ENCODE measurements around the gene FAM110C. TPM values are rescaled to one million over a fixed set of nuclear protein-coding genes. Genes with fewer than 3 reads are reported as not detected.
"Not testable (repeated sequence)": the region's sequence is repeated elsewhere in the genome, so short reads cannot be mapped to it uniquely, and the experiment has no call there.

Gene FAM110C
- total RNA-seq, 3 donors from 2014 or later: 0.20 to 0.40 (median 0.24) TPM

GRCh38 chr2:29253-29652 is 17.1 kb downstream of the FAM110C start:
- Mint-ChIP-seq H3K36me3 (ENCODE audit: insufficient read depth) (no peaks in the 10 kb centered on the region), H3K27me3 (ENCODE audit: low read depth) (no peaks in the 10 kb centered on the region), H3K4me1 (ENCODE audit: low read depth) (peaks cover 43% of the 10 kb centered on the region), H3K4me3 (no peak overlapping the region), H3K9me3 (no peaks in the 10 kb centered on the region)
- ATAC-seq (no peak), DNase-seq (no peak)

DNA sequence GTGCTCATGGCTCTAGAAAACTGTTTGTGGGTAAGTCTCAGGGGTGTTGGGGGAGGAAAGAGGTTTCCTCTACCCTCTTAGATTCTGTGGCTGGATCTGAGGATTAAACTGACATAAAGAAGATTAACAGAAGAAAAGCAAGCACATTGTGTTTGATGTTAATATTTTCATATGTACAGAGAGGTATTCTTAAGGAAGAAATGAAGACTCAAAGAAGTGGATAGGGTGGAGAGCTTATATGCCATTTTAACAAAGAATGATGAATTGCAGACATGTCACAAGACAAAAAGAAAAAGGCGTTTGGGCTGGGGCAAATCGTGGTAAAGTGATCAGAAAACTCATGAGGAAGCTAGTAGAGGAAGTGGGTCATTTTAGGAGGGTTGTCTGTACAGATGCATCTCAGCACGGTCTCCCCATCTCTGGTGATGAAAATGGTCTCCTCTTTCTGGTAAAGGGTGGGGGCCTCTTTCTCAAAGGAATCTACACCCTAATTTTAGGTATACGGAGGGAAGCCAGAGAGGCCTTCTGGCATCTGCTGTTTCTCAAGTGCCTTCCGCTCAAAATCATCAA is 17.8 kb downstream of the FAM110C start:
- no peaks in the 10 kb centered on the region for H3K36me3 Mint-ChIP-seq (ENCODE audit: insufficient read depth)
- DNase-seq (no peak), ATAC-seq (no peak)
- no peaks in the 10 kb centered on the region for H3K27me3 Mint-ChIP-seq (ENCODE audit: low read depth)
- H3K4me1 Mint-ChIP-seq (ENCODE audit: low read depth): peaks cover 41% of the 10 kb centered on the region
- no peaks in the 10 kb centered on the region for H3K9me3 Mint-ChIP-seq
- no peak overlapping the region for H3K4me3 Mint-ChIP-seq

- Mint-ChIP-seq H3K4me3 (no peak overlapping the region), H3K9me3 (no peaks in the 10 kb centered on the region), H3K36me3 (ENCODE audit: insufficient read depth) (no peaks in the 10 kb centered on the region), H3K27me3 (ENCODE audit: low read depth) (no peaks in the 10 kb centered on the region), H3K4me1 (ENCODE audit: low read depth) (peaks cover 30% of the 10 kb centered on the region)
- DNase-seq: no peak
- ATAC-seq: no peak
Observed at GRCh38 chr2:26891-27290, 19.4 kb downstream of the FAM110C start.

GRCh38 chr2:25543-25942 is 20.8 kb downstream of the FAM110C start:
- Mint-ChIP-seq H3K27me3 (ENCODE audit: low read depth) (no peaks in the 10 kb centered on the region), H3K4me1 (ENCODE audit: low read depth) (peaks cover 27% of the 10 kb centered on the region), H3K4me3 (no peak overlapping the region), H3K36me3 (ENCODE audit: insufficient read depth) (no peaks in the 10 kb centered on the region), H3K9me3 (no peaks in the 10 kb centered on the region)
- no peak for DNase-seq
- no peak for ATAC-seq

- H3K4me1 Mint-ChIP-seq (ENCODE audit: low read depth): peaks cover 27% of the 10 kb centered on the region
- not testable (repeated sequence) for H3K36me3 Mint-ChIP-seq (ENCODE audit: insufficient read depth); H3K27me3 Mint-ChIP-seq (ENCODE audit: low read depth); ATAC-seq; DNase-seq; H3K4me3 Mint-ChIP-seq; H3K9me3 Mint-ChIP-seq
Observed at GRCh38 chr2:24591-24990, 21.7 kb downstream of the FAM110C start.

DNA sequence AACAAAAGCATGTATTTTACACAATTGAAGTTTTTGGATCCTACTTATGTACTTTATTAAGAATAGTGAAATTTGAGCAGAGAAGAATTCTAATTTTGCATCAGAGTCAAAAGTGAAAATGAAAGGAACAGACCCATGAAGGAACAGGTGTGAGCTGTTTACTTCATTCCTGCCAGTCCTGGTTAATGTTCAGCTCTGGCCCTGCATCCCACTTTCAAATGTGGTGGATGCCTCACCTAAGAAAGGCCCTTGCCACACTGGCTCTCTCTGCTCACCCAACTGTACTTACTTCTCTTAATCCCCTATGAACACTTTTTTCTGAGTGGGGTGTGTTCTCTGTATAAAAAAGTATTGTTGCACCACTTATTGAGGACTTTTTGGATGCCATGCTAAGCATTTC is 22.2 kb downstream of the FAM110C start:
- Mint-ChIP-seq H3K36me3 (ENCODE audit: insufficient read depth) (no peaks in the 10 kb centered on the region), H3K9me3 (no peaks in the 10 kb centered on the region), H3K4me3 (no peak overlapping the region), H3K4me1 (ENCODE audit: low read depth) (peaks cover 27% of the 10 kb centered on the region), H3K27me3 (ENCODE audit: low read depth) (no peaks in the 10 kb centered on the region)
- DNase-seq (no peak), ATAC-seq (peak; percentile 43 to 55)

DNA sequence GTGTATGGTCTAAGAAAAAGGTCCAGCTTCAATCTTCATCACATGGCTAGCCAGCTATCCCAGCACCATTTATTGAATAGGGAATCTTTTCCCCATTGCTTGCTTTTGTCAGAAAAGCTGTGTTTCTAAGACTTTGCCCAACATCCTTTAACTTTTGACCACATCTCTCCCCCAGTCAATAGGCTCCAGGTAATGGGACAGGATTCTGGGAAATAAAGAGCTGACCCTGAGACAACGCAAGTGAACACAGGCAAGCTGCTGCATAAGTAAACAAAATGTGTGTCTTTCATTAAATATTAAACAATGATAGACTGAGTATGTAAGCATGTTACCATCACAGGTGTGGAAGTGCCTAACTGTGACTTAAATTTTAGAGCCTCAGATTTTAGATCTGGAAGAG is 23.0 kb downstream of the FAM110C start:
- Mint-ChIP-seq H3K4me1 (ENCODE audit: low read depth) (peaks cover 22% of the 10 kb centered on the region), H3K36me3 (ENCODE audit: insufficient read depth) (no peaks in the 10 kb centered on the region), H3K27me3 (ENCODE audit: low read depth) (no peaks in the 10 kb centered on the region), H3K9me3 (no peaks in the 10 kb centered on the region), H3K4me3 (no peak overlapping the region)
- ATAC-seq (no peak), DNase-seq (no peak)

DNA sequence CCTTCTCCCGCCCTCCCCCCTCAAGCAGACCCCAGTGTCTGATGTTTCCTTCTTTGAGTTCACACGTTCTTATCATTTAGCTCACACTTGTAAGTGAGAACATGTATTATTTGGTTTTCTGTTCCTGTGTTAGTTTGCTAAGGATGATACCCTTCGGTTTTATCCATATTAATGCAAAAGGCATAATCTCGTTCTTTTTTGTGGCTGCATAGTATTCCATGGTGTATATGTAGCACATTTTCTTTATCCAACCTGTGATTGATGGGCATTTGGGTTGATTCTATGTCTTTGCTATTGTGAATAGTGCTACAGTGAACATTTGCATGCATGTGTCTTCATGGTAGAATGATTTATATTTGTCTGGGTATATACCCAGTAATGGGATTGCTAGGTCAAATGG is 24.1 kb downstream of the FAM110C start:
- H3K4me3 Mint-ChIP-seq; H3K27me3 Mint-ChIP-seq (ENCODE audit: low read depth); H3K9me3 Mint-ChIP-seq; DNase-seq; ATAC-seq; H3K36me3 Mint-ChIP-seq (ENCODE audit: insufficient read depth): not testable (repeated sequence)
- peaks cover 18% of the 10 kb centered on the region for H3K4me1 Mint-ChIP-seq (ENCODE audit: low read depth)

GRCh38 chr2:20259-20658 is 26.0 kb downstream of the FAM110C start:
- not testable (repeated sequence) for H3K36me3 Mint-ChIP-seq (ENCODE audit: insufficient read depth); H3K4me3 Mint-ChIP-seq; DNase-seq; ATAC-seq; H3K9me3 Mint-ChIP-seq; H3K27me3 Mint-ChIP-seq (ENCODE audit: low read depth)
- H3K4me1 Mint-ChIP-seq (ENCODE audit: low read depth): peaks cover 18% of the 10 kb centered on the region

DNA sequence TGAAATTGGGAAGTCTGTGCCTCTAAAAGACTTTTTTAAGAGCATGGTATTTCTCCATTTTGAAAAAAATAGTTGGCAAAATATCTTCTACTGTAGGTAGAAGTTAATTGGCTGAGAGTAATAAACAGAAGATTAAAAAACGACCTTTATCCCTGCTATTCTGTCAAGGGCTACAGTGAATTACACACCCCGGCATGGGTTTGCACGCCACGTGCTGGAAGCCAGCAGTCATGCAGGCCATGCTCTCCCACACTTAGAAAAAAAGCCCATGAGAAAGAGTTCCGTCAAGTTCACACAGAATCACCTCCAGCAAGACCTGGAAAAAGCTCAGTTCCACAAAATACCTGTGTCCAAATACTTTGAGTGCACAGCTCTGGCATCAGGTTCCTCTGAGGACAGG is 26.8 kb downstream of the FAM110C start:
- Mint-ChIP-seq H3K36me3 (ENCODE audit: insufficient read depth) (no peaks in the 10 kb centered on the region), H3K9me3 (no peaks in the 10 kb centered on the region)
- DNase-seq: no peak

DNA sequence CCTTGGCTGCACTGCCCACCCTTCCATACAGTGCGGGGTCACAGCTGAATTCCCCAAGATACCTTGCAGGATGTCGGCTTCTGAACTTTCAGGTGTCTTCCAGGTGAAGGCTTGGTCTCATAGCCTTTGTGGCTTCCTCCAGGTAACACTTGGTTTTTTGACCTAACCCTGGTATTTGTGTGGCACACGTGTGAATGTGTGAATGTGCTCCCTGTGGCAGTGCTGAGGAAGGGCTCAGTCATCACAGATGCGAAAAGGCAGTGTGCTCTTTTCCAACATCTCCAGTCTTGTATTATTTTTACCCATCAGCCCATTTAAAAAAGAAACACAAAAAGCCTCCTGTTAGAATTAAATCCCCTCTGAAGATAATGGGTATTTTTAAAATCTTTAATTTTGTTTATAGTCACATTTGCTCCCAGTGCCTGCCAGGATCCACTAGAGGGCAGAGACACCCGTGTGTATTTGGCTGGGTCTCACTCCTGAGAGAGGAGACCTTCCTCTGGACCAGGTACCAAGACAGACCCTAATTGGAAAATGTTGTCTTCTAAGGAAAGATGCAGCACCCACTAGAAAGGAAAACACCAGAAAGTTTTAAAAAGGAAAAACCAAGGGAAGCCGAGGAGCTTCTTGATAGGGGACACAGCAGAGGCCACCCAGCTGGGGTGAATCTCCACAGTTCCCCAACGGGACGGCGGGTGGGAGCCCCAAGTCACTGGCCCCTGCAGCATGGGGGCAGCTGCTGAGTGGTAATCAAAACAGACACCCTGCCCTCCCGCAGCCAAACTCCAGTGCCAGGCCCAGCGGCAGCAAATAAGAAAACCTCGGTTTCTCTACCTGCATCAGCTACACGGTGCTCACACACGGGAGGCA is 27.7 kb downstream of the FAM110C start:
- H3K4me1 Mint-ChIP-seq (ENCODE audit: low read depth): peaks cover 6% of the 10 kb centered on the region
- ATAC-seq: no peak
- H3K36me3 Mint-ChIP-seq (ENCODE audit: insufficient read depth): no peaks in the 10 kb centered on the region
- H3K27me3 Mint-ChIP-seq (ENCODE audit: low read depth): peaks cover 5% of the 10 kb centered on the region
- no peak for DNase-seq
- no peaks in the 10 kb centered on the region for H3K9me3 Mint-ChIP-seq
- H3K4me3 Mint-ChIP-seq: no peak overlapping the region

More for the DNA sequence above, 26.8 kb downstream of the FAM110C start:
- Mint-ChIP-seq H3K4me3 (no peak overlapping the region), H3K4me1 (ENCODE audit: low read depth) (peaks cover 15% of the 10 kb centered on the region), H3K27me3 (ENCODE audit: low read depth) (peaks cover 5% of the 10 kb centered on the region)
- ATAC-seq: no peak

- H3K27me3 Mint-ChIP-seq (ENCODE audit: low read depth); H3K9me3 Mint-ChIP-seq; H3K36me3 Mint-ChIP-seq (ENCODE audit: insufficient read depth): not testable (repeated sequence)
Observed at GRCh38 chr2:15916-16315, 30.4 kb downstream of the FAM110C start.

DNA sequence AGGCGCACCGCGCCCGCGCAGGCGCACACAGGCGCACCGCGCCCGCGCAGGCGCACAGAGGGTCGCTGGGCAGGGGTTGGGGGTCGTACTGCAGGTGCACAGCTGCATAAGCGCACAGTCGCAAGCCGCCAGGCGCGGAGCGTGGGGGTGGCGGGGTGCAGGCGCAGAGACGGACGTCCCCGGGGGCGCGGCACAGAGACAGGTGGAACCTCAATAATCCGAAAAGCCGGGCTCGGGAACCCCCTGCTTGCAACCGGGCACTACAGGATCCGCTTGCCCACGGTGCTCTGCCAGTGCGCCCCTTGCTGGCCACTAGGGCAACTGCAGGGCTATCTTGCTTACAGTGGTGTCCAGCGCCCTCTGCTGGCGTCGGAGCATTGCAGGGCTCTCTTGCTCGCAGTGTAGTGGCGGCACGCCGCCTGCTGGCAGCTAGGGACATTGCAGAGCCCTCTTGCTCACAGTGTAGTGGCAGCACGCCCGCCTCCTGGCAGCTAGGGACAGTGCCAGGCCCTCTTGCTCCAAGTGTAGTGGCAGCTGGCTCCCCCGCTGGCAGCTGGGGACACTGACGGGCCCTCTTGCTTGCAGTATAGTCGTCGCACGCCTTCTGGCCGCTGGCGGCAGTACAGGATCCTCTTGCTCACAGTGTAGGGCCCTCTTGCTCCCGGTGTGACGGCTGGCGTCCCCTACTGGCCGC is 34.9 kb downstream of the FAM110C start:
- H3K27me3 Mint-ChIP-seq (ENCODE audit: low read depth): no peaks in the 10 kb centered on the region
- H3K4me3 Mint-ChIP-seq: no peak overlapping the region
- ATAC-seq (peak; percentile 62 to 72), DNase-seq (peak; percentile 44)
- H3K36me3 Mint-ChIP-seq (ENCODE audit: insufficient read depth): no peaks in the 10 kb centered on the region
- H3K4me1 Mint-ChIP-seq (ENCODE audit: low read depth): peaks cover 1% of the 10 kb centered on the region
- no peaks in the 10 kb centered on the region for H3K9me3 Mint-ChIP-seq

More at GRCh38 chr2:15916-16315, 30.4 kb downstream of the FAM110C start:
- H3K4me3 Mint-ChIP-seq; ATAC-seq; H3K4me1 Mint-ChIP-seq (ENCODE audit: low read depth); DNase-seq: not testable (repeated sequence)

GRCh38 chr2:10222-10875 is 36.0 kb downstream of the FAM110C start:
- H3K4me3 Mint-ChIP-seq: no peak overlapping the region
- H3K27me3 Mint-ChIP-seq (ENCODE audit: low read depth): no peaks in the 10 kb centered on the region
- H3K36me3 Mint-ChIP-seq (ENCODE audit: insufficient read depth): no peaks in the 10 kb centered on the region
- no peaks in the 10 kb centered on the region for H3K9me3 Mint-ChIP-seq
- ATAC-seq (no peak), DNase-seq (no peak)
- peaks cover 1% of the 10 kb centered on the region for H3K4me1 Mint-ChIP-seq (ENCODE audit: low read depth)

Measured in activated T-cell treated with anti-CD3 and anti-CD28 coated beads, Interleukin-2, amount 50 U/mL, for 4 hours (primary cell).